ENCODE measurements around the gene BAIAP2.

DNA sequence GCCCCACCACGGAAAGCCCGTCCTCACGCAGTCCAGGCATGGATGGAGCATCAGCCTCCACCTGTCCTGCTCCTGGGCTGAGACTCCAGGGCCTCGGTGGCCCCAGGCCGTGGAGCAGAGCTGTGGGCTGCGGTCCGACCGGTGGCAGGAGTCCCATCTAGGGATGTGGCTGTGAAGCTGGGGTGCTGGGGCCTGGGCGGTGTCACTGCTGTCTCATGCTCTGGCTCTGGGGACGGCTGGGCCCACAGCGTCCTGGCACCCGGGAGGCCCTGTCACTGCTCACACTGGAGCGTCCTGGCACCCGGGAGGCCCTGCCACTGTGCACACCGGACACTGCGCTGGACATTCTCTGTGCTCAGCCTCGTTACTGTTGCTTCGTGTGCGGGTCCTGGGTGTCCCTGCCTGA, 8.4 kb downstream of the BAIAP2 start:
- TF ChIP-seq, protein P1, sequence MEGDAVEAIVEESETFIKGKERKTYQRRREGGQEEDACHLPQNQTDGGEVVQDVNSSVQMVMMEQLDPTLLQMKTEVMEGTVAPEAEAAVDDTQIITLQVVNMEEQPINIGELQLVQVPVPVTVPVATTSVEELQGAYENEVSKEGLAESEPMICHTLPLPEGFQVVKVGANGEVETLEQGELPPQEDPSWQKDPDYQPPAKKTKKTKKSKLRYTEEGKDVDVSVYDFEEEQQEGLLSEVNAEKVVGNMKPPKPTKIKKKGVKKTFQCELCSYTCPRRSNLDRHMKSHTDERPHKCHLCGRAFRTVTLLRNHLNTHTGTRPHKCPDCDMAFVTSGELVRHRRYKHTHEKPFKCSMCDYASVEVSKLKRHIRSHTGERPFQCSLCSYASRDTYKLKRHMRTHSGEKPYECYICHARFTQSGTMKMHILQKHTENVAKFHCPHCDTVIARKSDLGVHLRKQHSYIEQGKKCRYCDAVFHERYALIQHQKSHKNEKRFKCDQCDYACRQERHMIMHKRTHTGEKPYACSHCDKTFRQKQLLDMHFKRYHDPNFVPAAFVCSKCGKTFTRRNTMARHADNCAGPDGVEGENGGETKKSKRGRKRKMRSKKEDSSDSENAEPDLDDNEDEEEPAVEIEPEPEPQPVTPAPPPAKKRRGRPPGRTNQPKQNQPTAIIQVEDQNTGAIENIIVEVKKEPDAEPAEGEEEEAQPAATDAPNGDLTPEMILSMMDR (IDR thresholded peaks at IDR 0.05; ENCODE audit: insufficient read depth, low read length, poor library complexity, severe bottlenecking), result no peak
- TF ChIP-seq EZH2phosphoT487 (conservative IDR thresholded peaks at IDR 0.05; ENCODE audit: low read length), result no peak

Data from SU-DHL-6 (cell line).